HepG2 (cell line): ENCODE results near the gene CDK5RAP1. TPM values are rescaled to one million over a fixed set of nuclear protein-coding genes. Genes with fewer than 3 reads are reported as not detected.

ENCODE experiments used
- KDM3A ChIP-seq: IDR thresholded peaks from 2 replicates; pipeline ENCODE4 v1.6.1; 2018; ENCODE audit warnings: low read depth, missing compliant biosample characterization
- KDM5B ChIP-seq: sonication (generic); formaldehyde crosslinking; IDR thresholded peaks from 2 replicates; pipeline ENCODE4 v1.4.0; 2020; ENCODE audit warnings: missing genetic modification reagents, mild to moderate bottlenecking, borderline replicate concordance
- RERE ChIP-seq: IDR thresholded peaks from 2 replicates; pipeline ENCODE4 v1.6.1; 2016; ENCODE audit warnings: low read depth, missing genetic modification reagents, missing compliant biosample characterization
- SKIL ChIP-seq: sonication (generic); formaldehyde crosslinking; IDR thresholded peaks from 2 replicates; pipeline ENCODE4 v1.8.0; 2022; ENCODE audit warnings: missing genetic modification reagents, mild to moderate bottlenecking, moderate library complexity, borderline replicate concordance
- ZBTB40 ChIP-seq, 2 experiments: fragments of 450-650 bp in 1 of 2; sonication (generic) in 1 of 2; formaldehyde crosslinking in 1 of 2; IDR thresholded peaks; 2 replicates each; pipeline versions ENCODE4 v1.6.1 to v1.8.0; 2016 to 2022; ENCODE audit warnings: antibody characterized with exemption in 1 of 2, mild to moderate bottlenecking in 1 of 2, missing genetic modification reagents in 1 of 2
- polyA plus RNA-seq, 8 experiments: library from polyadenylated mRNA; depleted of rRNA in 3 of 8; stranded (reverse) in 7 of 8; unstranded in 1 of 8; fragments of >200 nt; fragmentation: Illumina TruSeq in 4 of 8; extraction: Trizol in 4 of 8; gene quantifications; 2 replicates each; pipeline versions ENCODE4 v1.2.1 to v1.2.3, GENCODE V29; 2011 to 2016; ENCODE audit warnings: low read depth in 4 of 8, missing spikeins in 1 of 8, mixed read lengths in 1 of 8; ENCODE audit not compliant: insufficient read depth in 1 of 8
- total RNA-seq, 5 experiments: library from RNA; depleted of rRNA; stranded (reverse); fragments of >200 nt; fragmentation: Illumina TruSeq; extraction: Trizol; gene quantifications; 2 replicates each; pipeline ENCODE4 v1.2.3, GENCODE V29; 2016; ENCODE audit warnings: low read depth in 1 of 5

Gene CDK5RAP1
- total and polyA plus RNA-seq, 2 of the 13 experiments (the other 11 are each of a cell fraction or from before 2014, with no cell fraction given): 53.6 to 98.2 TPM

GRCh38 chr20:33443512-33444239 is 42.4 kb upstream of the CDK5RAP1 start, which contains the start of gene SNTA1 (continued):
- TF ChIP-seq ZBTB40 (IDR thresholded peaks at IDR 0.05): no peak
- peak; percentile 73; the same call in 1 of the 2 replicates for TF ChIP-seq ZBTB40 (CRISPR knock-in tag; IDR thresholded peaks at IDR 0.05)
- TF ChIP-seq RERE (CRISPR knock-in tag): 0 out of 2 replicates have a peak, but pooled peaks have one; percentile 12
- 0 out of 2 replicates have a peak, but pooled peaks have one; percentile 8 for TF ChIP-seq SKIL
- TF ChIP-seq KDM3A (CRISPR knock-in tag): no peak
- peak; percentile 59; the same call in 1 of the 2 replicates for TF ChIP-seq KDM5B (CRISPR knock-in tag)
